OCI-LY3 (cell line): Measurements from ENCODE around the gene ORM1.

Source experiments
- H2AFZ ChIP-seq: fragments of 200-600, 300-600 bp; shearing (Covaris generic); 2 replicates; pipeline ENCODE4 v1.6.0; 2014; ENCODE audit warnings: antibody characterized with exemption, low read depth, low read length
- H3K27ac ChIP-seq: fragments of 200-600, 300-600 bp; sonication (generic); 2 replicates; pipeline ENCODE4 v1.5.1; 2014; ENCODE audit warnings: mild to moderate bottlenecking, low read length, moderate library complexity, mixed read lengths
- H3K27me3 ChIP-seq: fragments of 200-600, 300-600 bp; sonication (generic); 2 replicates; pipeline ENCODE4 v1.6.1; 2014; ENCODE audit warnings: low read depth, low read length, mixed read lengths
- H3K36me3 ChIP-seq: fragments of 200-600, 300-600 bp; sonication (generic); replicated peaks from 2 replicates; pipeline ENCODE3; 2014; ENCODE audit warnings: low read depth, low read length, mixed read lengths
- H3K4me1 ChIP-seq: fragments of 300-600, 200-600 bp; sonication (generic); 2 replicates; pipeline ENCODE4 v1.6.1; 2014; ENCODE audit warnings: low read length, mixed read lengths
- H3K4me2 ChIP-seq: fragments of 200-600, 300-600 bp; sonication (generic); 2 replicates; pipeline ENCODE4 v1.6.1; 2014; ENCODE audit warnings: low read length, mixed read lengths
- H3K4me3 ChIP-seq: fragments of 300-600, 200-600 bp; sonication (generic); 2 replicates; pipeline ENCODE4 v1.5.1; 2014; ENCODE audit warnings: antibody characterized with exemption, mild to moderate bottlenecking, low read length, moderate library complexity
- H3K79me2 ChIP-seq: fragments of 300-600, 200-600 bp; shearing (Covaris generic); 2 replicates; pipeline ENCODE4 v1.6.1; 2014; ENCODE audit warnings: mild to moderate bottlenecking, low read length, mixed read lengths
- H3K9ac ChIP-seq: fragments of 300-600, 200-600 bp; shearing (Covaris generic); 2 replicates; pipeline ENCODE4 v1.6.0; 2014; ENCODE audit warnings: mild to moderate bottlenecking, low read length, moderate library complexity
- H3K9me3 ChIP-seq: fragments of 200-600, 300-600 bp; shearing (Covaris generic); 2 replicates; pipeline ENCODE4 v1.6.1; 2014; ENCODE audit warnings: low read length, mixed read lengths; ENCODE audit not compliant: insufficient read depth
- H4K20me1 ChIP-seq: fragments of 200-600, 300-600 bp; sonication (generic); 2 replicates; pipeline ENCODE4 v1.6.1; 2016; ENCODE audit warnings: low read length, mixed read lengths; ENCODE audit not compliant: insufficient read depth
- CTCF ChIP-seq: fragments of 200-600, 300-600 bp; sonication (generic); IDR thresholded peaks from 2 replicates; pipeline ENCODE4 v1.5.1; 2014; ENCODE audit warnings: antibody characterized with exemption, low read length, low read depth
- EZH2phosphoT487 ChIP-seq: fragments of 200-600 bp; shearing (Covaris generic); IDR thresholded peaks from 2 replicates; pipeline ENCODE4 v1.6.1; 2018; ENCODE audit warnings: antibody characterized with exemption, mixed run types, low read depth

The ORM1 gene

DNA sequence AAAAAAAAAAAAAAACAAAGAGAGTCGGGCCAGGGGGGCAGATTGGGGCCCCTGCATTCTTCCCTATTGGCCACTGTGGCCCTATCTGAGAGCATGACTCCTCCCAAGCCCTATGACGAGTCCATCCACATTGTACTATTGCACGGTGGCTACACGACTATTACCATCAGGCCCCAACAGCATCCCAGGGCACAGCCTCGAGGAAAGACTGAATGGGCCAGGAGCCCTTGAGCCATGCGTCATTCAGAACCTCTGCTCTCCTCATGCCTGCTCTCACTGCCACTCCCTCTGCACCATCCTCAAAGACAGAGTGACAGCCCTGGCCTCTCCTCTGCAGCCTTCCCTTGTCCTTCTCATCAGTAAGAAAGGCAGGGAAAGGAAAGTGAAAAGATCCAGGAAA, 20.2 kb upstream of the ORM1 start:
- Histone ChIP-seq H3K79me2 (no peaks in the 10 kb centered on the region), H3K36me3 (no peaks in the 10 kb centered on the region), H3K9ac (no peak overlapping the region), H3K4me2 (no peak overlapping the region), H4K20me1 (no peaks in the 10 kb centered on the region), H2AFZ (no peak overlapping the region), H3K4me1 (no peaks in the 10 kb centered on the region), H3K27ac (no peak overlapping the region), H3K4me3 (no peak overlapping the region), H3K27me3 (peaks cover 7% of the 10 kb centered on the region; the same call in 1 of the 2 replicates), H3K9me3 (no peaks in the 10 kb centered on the region)
- no peak for TF ChIP-seq CTCF
- no peak for TF ChIP-seq EZH2phosphoT487

DNA sequence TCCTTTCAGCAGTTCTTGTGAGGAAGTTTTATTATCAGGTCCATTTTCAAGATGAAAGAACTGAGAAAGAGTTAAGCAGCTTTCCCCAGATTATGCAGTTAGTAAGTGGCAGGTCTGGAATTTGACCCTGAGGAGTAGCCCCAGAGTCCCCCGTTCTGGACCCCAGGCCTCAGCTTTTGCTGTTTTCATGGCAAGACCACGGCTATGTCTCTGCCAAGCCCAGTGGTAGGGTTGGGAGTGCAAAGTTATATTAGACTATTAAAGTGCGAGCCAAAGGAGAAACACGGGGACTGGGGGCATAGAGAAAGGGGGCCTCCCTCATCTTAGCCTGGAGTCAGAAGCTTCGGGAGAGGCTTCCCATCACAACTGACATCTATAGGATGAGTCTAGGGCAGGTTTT, 19.3 kb upstream of the ORM1 start:
- TF ChIP-seq EZH2phosphoT487 = no peak
- TF ChIP-seq CTCF = no peak
- Histone ChIP-seq H3K36me3 (no peaks in the 10 kb centered on the region), H3K9ac (no peak overlapping the region)

DNA sequence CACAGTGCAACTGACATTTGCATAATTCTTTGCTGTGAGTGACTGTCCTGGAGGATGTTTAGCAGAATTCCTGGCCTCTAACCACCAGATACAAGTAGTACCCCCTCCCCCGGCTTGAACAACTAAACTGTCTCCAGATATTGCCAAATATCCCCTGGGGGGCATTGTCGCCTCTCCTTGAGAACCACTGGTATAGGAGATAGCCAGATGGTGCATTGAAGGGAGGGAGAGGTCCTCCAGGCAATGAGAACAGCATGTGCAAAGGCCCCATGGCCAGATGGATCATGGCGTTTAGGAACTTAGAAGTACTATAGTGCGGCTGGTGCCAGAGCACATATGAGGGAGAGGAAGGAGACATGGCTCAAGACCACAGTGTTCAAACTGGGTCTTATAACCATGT, 18.9 kb upstream of the ORM1 start:
- no peaks in the 10 kb centered on the region for H3K4me1 ChIP-seq
- no peaks in the 10 kb centered on the region for H3K79me2 ChIP-seq
- TF ChIP-seq CTCF (no peak), EZH2phosphoT487 (no peak)
- H4K20me1 ChIP-seq = no peaks in the 10 kb centered on the region
- H2AFZ ChIP-seq = no peak overlapping the region
- no peak overlapping the region for H3K4me3 ChIP-seq
- no peak overlapping the region for H3K4me2 ChIP-seq
- H3K9ac ChIP-seq = no peak overlapping the region
- peaks cover 7% of the 10 kb centered on the region; the same call in 1 of the 2 replicates for H3K27me3 ChIP-seq
- H3K9me3 ChIP-seq = no peaks in the 10 kb centered on the region
- H3K27ac ChIP-seq = no peak overlapping the region
- no peaks in the 10 kb centered on the region for H3K36me3 ChIP-seq

More for the DNA sequence above, 19.3 kb upstream of the ORM1 start:
- Histone ChIP-seq H3K79me2 (no peaks in the 10 kb centered on the region), H3K27ac (no peak overlapping the region), H3K4me3 (no peak overlapping the region), H3K4me2 (no peak overlapping the region), H3K4me1 (no peaks in the 10 kb centered on the region), H3K9me3 (no peaks in the 10 kb centered on the region), H2AFZ (no peak overlapping the region), H4K20me1 (no peaks in the 10 kb centered on the region), H3K27me3 (peaks cover 7% of the 10 kb centered on the region; the same call in 1 of the 2 replicates)

- Histone ChIP-seq H2AFZ (no peak overlapping the region), H4K20me1 (no peaks in the 10 kb centered on the region), H3K4me1 (no peaks in the 10 kb centered on the region), H3K27me3 (peaks cover 7% of the 10 kb centered on the region; the same call in 1 of the 2 replicates), H3K4me2 (no peak overlapping the region), H3K4me3 (no peak overlapping the region), H3K9ac (no peak overlapping the region), H3K79me2 (no peaks in the 10 kb centered on the region), H3K36me3 (no peaks in the 10 kb centered on the region), H3K9me3 (no peaks in the 10 kb centered on the region), H3K27ac (no peak overlapping the region)
- TF ChIP-seq CTCF (no peak), EZH2phosphoT487 (no peak)
These were observed 18.3 kb upstream of the ORM1 start for GRCh38 chr9:114304416-114305188.
